Measurements from ENCODE around the gene POLR3H.

The POLR3H gene

DNA sequence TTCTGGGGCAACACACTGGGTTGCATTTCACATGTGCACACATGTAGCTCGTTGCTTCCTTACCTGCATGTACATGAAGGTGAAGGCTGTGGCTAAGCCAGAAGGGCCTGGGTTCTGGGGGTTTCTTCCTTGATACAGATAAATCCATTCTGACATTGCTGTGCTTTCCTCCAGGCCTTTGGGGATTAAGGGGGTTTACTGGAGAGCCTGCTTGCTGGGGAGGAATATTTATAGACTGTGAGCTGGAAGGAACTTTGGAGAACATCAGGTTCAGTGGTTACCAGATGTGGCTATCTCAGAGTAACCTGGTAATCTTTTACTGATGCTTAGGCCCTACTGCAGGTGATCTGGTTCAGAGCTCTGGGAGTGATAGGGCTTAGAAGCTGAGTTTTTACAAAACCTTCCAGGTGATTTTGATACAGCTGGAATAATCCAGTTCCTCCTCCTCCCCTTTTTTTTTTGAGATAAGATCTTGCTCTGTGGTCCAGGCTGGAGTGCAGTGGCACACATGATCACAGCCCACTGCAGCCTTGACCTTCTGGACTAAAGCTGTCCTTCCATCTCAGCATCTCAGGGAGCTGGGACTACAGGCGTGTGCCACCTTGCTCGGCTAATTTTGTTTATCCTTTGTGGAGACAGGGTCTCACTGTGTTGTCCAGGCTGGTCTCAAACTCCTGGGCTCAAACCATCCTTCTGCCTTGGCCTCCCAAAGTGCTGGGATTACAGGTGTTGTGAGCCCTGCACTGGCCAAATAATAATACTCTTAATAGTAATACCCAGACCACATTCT is 55.5 kb downstream of the POLR3H start:
- TF ChIP-seq, protein P1, sequence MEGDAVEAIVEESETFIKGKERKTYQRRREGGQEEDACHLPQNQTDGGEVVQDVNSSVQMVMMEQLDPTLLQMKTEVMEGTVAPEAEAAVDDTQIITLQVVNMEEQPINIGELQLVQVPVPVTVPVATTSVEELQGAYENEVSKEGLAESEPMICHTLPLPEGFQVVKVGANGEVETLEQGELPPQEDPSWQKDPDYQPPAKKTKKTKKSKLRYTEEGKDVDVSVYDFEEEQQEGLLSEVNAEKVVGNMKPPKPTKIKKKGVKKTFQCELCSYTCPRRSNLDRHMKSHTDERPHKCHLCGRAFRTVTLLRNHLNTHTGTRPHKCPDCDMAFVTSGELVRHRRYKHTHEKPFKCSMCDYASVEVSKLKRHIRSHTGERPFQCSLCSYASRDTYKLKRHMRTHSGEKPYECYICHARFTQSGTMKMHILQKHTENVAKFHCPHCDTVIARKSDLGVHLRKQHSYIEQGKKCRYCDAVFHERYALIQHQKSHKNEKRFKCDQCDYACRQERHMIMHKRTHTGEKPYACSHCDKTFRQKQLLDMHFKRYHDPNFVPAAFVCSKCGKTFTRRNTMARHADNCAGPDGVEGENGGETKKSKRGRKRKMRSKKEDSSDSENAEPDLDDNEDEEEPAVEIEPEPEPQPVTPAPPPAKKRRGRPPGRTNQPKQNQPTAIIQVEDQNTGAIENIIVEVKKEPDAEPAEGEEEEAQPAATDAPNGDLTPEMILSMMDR (IDR thresholded peaks at IDR 0.05; ENCODE audit: insufficient read depth, missing control alignments): no peak
- no peak for FAIRE-seq
- DNase-seq (ENCODE audit: insufficient read length, low spot score): no peak

DNA sequence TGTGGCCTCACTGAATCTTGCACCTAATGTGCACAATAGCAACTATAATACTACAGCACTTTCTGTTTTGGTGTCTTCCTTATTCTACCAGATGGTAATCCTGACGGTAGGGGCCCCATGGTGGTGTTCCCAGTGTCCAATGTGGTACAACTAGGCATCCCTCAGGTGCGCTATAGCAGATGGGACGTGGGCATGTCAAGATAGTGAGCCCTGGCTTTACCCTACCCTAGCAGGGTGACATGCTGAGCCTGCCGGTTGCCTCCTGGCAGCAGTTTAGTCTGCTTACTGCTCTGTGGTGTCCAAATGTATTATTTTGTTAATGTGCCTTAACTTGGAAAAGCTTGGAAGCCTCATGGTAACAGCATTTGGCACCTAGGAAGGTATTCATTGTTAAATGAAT is 56.2 kb downstream of the POLR3H start:
- TF ChIP-seq, protein P1 (IDR thresholded peaks at IDR 0.05; ENCODE audit: insufficient read depth, missing control alignments): no peak
- FAIRE-seq (no peak), DNase-seq (ENCODE audit: insufficient read length, low spot score) (no peak)

DNA sequence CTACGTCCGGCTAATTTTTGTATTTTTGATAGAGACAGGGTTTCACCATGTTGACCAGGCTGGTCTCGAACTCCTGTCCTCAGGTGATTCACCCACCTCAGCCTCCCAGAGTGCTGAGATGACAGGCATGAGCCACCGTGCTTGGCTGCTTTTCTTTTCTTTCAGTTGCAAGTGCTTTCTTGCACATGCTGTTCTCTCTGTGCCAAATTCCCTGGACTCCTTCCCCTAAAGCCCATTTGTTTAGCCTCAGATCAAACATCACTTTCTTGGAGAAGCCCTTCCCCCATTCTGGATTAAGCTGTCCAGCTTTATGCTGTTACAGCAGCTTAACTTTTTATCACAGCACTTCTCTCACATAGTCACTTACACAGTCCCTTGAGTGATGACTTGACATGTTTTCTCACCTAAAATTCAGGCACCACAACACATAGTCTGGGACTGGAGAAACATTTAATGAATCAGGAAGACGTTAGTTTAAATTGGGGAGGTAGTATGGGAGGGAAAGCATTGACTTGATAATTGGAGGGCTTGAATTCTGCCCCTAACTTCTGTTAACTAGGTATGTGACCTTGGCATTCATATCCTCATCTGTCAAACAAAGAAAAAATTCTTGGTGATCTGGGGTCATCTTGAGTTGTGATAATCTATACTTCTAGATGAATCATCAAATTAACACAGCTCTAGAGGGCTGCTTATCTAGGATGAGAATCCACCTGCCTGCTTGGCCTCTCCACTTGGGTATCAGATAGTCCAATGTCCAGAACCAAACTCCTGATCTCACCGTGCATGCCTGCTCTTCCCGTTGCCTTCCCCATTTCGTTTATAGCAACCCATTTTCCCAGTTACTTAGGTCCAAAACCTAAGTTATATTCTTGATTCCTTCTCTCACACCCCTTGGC is 57.0 kb downstream of the POLR3H start:
- no peak for DNase-seq (ENCODE audit: insufficient read length, low spot score)
- TF ChIP-seq, protein P1 (IDR thresholded peaks at IDR 0.05; ENCODE audit: insufficient read depth, missing control alignments): no peak

DNA sequence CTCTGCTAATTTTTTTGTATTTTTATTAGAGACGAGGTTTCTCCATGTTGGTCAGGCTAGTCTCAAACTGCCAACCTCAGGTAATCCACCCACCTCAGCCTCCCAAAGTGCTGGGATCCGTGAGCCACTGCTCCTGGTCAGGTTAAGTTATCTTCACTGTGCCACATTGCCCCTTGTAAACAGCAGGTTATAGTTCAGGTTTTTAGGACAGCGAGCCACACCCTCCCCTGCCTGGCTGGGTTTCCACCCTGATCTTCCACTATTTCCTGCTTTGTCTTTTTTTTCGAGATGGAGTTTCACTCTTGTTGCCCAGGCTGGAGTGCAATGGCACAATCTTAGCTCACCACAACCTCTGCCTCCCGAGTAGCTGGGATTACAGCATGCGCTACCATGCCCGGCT is 59.2 kb downstream of the POLR3H start:
- FAIRE-seq (no peak), DNase-seq (ENCODE audit: insufficient read length, low spot score) (no peak)
- TF ChIP-seq, protein P1 (IDR thresholded peaks at IDR 0.05; ENCODE audit: insufficient read depth, missing control alignments): no peak

More for the DNA sequence above, 57.0 kb downstream of the POLR3H start:
- FAIRE-seq: no peak

DNA sequence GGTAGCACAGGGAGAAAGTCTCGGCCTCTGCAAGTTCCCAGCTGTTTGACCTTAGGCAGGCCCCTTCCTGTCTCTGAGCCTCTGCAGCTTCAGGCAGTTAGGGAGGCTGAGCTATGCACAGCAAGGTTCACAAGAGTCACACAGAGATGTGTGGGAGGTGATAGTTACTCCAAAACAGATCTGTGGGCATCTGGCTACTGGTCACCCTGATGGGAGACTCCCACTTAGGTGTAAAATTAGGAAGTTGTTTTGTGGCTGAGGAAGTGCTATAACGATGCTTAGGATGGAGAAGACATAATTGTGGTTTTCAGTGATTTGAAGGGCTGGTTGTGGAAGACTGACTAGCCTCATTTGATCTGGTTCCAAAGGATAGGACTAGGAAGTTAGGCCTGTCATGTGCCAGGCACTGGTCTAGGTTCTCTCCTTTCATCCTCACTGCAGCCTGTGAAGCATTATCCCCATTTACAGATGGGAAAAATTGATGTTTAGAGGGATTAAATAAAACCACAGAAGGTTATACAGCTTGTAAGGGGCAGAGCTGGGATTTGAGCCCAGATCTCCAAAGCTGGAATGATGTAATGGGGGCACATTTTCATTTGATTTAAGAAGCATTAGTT is 61.8 kb downstream of the POLR3H start:
- TF ChIP-seq, protein P1 (IDR thresholded peaks at IDR 0.05; ENCODE audit: insufficient read depth, missing control alignments): no peak
- FAIRE-seq (no peak), DNase-seq (ENCODE audit: insufficient read length, low spot score) (no peak)

DNA sequence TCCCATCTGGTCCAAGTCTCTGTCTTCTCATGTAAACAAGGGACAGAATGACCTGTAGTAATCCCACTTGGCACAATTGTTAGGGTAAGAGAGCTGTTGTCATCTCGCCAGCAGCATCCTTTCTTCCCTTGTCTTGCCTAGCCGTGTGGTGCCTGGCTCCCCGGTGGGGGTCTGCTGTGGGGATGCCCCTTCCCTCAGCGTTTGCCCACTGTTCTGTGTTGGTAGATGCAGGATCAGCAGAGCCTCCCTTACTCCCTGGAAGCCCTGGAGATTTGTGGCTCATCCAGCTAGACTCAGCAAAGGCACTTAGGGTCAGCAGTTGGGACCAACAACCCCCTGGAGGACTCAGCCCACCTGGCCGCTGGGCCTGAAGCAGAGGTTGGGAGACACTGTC is 62.3 kb downstream of the POLR3H start:
- no peak for FAIRE-seq
- TF ChIP-seq, protein P1 (IDR thresholded peaks at IDR 0.05; ENCODE audit: insufficient read depth, missing control alignments): no peak
- no peak for DNase-seq (ENCODE audit: insufficient read length, low spot score)

Measured in D721Med (cell line).